ENCODE data around the gene TMEM184A. TPM values are rescaled to one million over a fixed set of nuclear protein-coding genes. Genes with fewer than 3 reads are reported as not detected.

Gene TMEM184A
- total and polyA plus RNA-seq, 2 experiments from 2014 or later: 0.18 to 0.66 TPM

DNA sequence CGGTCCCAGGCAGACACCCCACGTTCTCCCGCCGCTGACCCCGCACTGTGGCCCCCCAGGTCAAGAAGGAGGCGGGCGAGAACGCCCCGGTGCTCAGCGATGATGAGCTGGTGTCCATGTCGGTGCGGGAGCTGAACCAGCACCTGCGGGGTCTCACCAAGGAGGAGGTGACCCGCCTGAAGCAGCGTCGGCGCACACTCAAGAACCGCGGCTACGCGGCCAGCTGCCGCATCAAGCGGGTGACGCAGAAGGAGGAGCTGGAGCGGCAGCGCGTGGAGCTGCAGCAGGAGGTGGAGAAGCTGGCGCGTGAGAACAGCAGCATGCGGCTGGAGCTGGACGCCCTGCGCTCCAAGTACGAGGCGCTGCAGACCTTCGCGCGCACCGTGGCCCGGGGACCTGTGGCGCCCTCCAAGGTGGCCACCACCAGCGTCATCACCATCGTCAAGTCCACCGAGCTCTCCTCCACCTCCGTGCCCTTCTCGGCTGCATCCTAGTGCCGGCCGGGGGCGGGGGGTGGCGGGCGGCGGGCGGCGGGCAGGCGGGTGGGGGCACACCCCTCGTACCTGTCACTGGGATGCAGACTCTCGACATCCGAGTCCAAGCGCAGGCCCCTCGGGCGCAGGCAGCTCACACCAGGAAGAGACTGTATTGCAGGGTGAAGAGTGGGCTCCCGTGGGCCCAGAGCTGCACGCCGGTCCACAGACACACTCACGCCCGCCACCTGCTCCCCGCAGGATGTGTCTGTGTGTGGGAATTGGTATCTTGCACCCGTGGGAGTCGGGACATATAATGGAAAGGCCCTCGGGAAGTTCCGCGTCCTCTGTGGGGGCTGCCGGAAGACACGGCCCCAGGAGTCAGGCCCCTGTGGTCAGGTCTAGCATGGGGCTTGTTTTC, 15.9 kb downstream of the TMEM184A start:
- H3K27ac Mint-ChIP-seq: no peak overlapping the region
- Histone ChIP-seq H3K79me2 (replicated peaks; ENCODE audit: insufficient read depth) (peaks cover 27% of the 10 kb centered on the region), H3K27me3 (ENCODE audit: insufficient read depth) (no peaks in the 10 kb centered on the region), H3K36me3 (ENCODE audit: insufficient read depth) (no peaks in the 10 kb centered on the region), H3F3A (replicated peaks; ENCODE audit: low read depth) (no peaks in the 10 kb centered on the region), H3K4me1 (ENCODE audit: insufficient read depth) (peaks cover 5% of the 10 kb centered on the region; the same call in 1 of the 2 replicates), H2AFZ (no peak overlapping the region), H3K27ac (ENCODE audit: low read depth) (no peak overlapping the region), H4K20me1 (replicated peaks; ENCODE audit: insufficient read depth) (0 out of 2 replicates have a peak, but pooled peaks cover 3% of the 10 kb centered on the region), H3K4me3 (no peak overlapping the region), H3K9me2 (ENCODE audit: insufficient read depth) (no peaks in the 10 kb centered on the region), H3K4me2 (no peak overlapping the region)
- peaks cover 6% of the 10 kb centered on the region for H3K27me3 Mint-ChIP-seq (ENCODE audit: insufficient read depth, low read depth, poor library complexity)
- no peak overlapping the region for H3K4me3 Mint-ChIP-seq
- H3K9me3 Mint-ChIP-seq: no peaks in the 10 kb centered on the region
- peaks cover 3% of the 10 kb centered on the region; the same call in 1 of the 3 replicates for H3K36me3 Mint-ChIP-seq (ENCODE audit: low read depth)
- DNase-seq (ENCODE audit: low spot score) (no peak), ATAC-seq (no peak)
- peaks cover 10% of the 10 kb centered on the region for H3K4me1 Mint-ChIP-seq
- no peak for TF ChIP-seq POLR2AphosphoS5 (IDR thresholded peaks at IDR 0.05; ENCODE audit: low read depth)
- TF ChIP-seq, protein P1, sequence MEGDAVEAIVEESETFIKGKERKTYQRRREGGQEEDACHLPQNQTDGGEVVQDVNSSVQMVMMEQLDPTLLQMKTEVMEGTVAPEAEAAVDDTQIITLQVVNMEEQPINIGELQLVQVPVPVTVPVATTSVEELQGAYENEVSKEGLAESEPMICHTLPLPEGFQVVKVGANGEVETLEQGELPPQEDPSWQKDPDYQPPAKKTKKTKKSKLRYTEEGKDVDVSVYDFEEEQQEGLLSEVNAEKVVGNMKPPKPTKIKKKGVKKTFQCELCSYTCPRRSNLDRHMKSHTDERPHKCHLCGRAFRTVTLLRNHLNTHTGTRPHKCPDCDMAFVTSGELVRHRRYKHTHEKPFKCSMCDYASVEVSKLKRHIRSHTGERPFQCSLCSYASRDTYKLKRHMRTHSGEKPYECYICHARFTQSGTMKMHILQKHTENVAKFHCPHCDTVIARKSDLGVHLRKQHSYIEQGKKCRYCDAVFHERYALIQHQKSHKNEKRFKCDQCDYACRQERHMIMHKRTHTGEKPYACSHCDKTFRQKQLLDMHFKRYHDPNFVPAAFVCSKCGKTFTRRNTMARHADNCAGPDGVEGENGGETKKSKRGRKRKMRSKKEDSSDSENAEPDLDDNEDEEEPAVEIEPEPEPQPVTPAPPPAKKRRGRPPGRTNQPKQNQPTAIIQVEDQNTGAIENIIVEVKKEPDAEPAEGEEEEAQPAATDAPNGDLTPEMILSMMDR (conservative IDR thresholded peaks at IDR 0.05; ENCODE audit: low read depth in 2 of 2): no peak
- no peak for TF ChIP-seq EZH2 (IDR thresholded peaks at IDR 0.05; ENCODE audit: low read depth, unreplicated experiment)

GRCh38 chr7:1539181-1539881, 16.7 kb downstream of the TMEM184A start:
- Mint-ChIP-seq H3K4me3 (no peak overlapping the region), H3K27me3 (ENCODE audit: insufficient read depth, low read depth, poor library complexity) (peaks cover 9% of the 10 kb centered on the region), H3K9me3 (no peaks in the 10 kb centered on the region), H3K36me3 (ENCODE audit: low read depth) (peaks cover 3% of the 10 kb centered on the region; the same call in 1 of the 3 replicates), H3K27ac (no peak overlapping the region), H3K4me1 (peaks cover 15% of the 10 kb centered on the region)
- no peak overlapping the region for H3K4me2 ChIP-seq
- 0 out of 2 replicates have a peak, but pooled peaks cover 3% of the 10 kb centered on the region for H4K20me1 ChIP-seq (replicated peaks; ENCODE audit: insufficient read depth)
- peaks cover 35% of the 10 kb centered on the region for H3K79me2 ChIP-seq (replicated peaks; ENCODE audit: insufficient read depth)
- H3K27me3 ChIP-seq (ENCODE audit: insufficient read depth): no peaks in the 10 kb centered on the region
- H3K4me1 ChIP-seq (ENCODE audit: insufficient read depth): peaks cover 5% of the 10 kb centered on the region; the same call in 1 of the 2 replicates
- ATAC-seq (no peak), DNase-seq (ENCODE audit: low spot score) (no peak)
- no peak overlapping the region for H2AFZ ChIP-seq
- H3K27ac ChIP-seq (ENCODE audit: low read depth): no peak overlapping the region
- H3F3A ChIP-seq (replicated peaks; ENCODE audit: low read depth): no peaks in the 10 kb centered on the region
- no peaks in the 10 kb centered on the region for H3K36me3 ChIP-seq (ENCODE audit: insufficient read depth)
- H3K9me2 ChIP-seq (ENCODE audit: insufficient read depth): no peaks in the 10 kb centered on the region
- no peak overlapping the region for H3K4me3 ChIP-seq
- TF ChIP-seq STAT1 (IDR thresholded peaks at IDR 0.05; ENCODE audit: unreplicated experiment) (no peak), REST (IDR thresholded peaks at IDR 0.05; ENCODE audit: unreplicated experiment) (no peak), EZH2 (IDR thresholded peaks at IDR 0.05; ENCODE audit: low read depth, unreplicated experiment) (no peak), ZNF331 (CRISPR knock-in tag; IDR thresholded peaks at IDR 0.05; ENCODE audit: low read depth) (no peak), ZNF114 (CRISPR knock-in tag; IDR thresholded peaks at IDR 0.05) (no peak)
